Endothelial cell of hepatic sinusoid (primary cell): ENCODE data around the gene ELMO1.

Experiments used
- in situ Hi-C: cut with HindIII; loops from 2 replicates; pipeline ENCODE4 v1.10.0; 2017; ENCODE audit warnings: low sequenced_read_pairs

Gene ELMO1

DNA sequence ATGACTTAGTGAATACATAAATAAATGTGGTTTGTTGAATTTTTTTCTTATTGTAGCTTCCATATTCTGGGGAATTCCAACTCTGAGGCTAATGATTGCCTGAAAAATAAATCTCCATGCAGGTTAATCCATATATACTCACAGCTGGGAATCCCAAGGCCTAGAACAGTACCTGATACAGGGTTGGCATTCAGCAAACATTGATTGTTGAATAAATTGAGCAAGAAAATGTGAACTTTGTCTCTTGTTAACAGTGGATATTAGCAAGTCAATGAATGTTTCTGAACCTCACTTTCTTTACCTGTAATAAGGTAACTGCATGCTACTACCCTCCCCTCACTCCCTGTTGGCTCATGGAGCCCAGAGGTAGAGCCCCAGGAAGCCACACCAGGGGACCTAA lies 470.8 kb downstream of the ELMO1 start:
- in situ Hi-C loops, result loop anchor here (25.0 kb wide), 1 partner anchor 209 kb away; no protein-coding TSS in a partner anchor

DNA sequence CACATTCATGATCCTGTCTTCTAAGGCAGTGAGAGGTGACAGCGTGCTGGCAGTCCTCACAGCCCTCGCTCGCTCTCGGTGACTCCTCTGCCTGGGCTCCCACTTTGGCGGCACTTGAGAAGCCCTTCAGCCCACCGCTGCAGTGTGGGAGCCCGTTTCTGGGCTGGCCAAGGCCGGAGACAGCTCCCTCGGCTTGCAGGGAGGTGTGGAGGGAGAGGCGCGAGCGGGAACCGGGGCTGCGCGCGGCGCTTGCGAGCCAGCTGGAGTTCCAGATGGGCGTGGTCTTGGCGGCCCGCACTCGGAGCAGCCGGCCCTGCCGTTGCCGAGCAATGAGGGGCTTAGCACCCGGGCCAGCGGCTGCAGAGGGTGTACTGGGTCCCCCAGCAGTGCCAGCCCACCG lies 475.1 kb downstream of the ELMO1 start:
- in situ Hi-C loops, result loop anchor here (25.0 kb wide), 1 partner anchor 486 kb away; no protein-coding TSS in a partner anchor

DNA sequence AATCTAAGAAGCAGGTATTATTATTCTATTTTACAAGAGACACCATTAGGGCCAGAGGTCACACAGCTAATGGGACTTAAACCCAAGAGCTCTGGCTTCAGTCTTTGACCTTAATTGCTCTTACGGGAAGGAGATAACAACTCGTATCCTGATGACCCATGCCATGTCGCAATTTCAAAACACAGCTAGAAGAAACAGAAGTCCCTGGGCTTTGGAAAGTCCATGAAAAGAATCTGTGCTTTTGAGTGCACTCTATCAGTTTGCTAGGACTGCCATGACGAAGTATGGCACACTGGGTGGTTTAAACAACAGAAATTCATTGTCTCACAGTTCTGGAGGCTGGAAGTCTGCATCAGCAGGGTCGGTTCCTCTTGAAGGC lies 476.5 kb downstream of the ELMO1 start:
- in situ Hi-C loops, result loop anchor here (25.0 kb wide), 1 partner anchor 485 kb away; no protein-coding TSS in a partner anchor

DNA sequence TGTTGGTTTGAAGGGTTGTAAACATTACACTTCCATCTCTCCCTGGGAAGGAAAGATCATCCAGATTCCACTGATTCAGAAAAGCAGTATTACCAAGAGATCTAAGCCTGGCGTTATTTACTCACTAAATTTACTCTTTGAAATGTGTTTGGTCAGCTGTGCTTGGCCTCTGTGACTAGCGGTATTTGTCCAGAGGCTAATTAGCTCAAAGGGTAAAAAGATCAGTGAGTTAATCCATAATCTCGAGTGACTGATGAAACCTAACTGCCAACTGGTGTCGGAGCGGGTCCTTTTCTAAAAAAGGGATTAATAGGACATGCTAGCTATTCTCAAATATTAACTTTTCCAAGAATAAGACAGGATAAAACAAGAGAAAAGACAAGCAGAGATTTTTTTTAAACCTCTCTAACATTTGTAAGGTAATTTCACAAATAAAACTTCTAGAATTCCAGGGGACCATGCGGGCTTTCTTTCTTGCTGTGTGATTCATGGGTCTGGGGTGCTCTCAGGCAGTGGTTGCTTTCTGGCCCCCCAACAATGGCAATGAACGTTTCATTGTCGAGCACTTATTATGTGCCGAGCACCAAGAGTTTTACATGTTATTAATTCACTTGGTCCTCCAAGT lies 477.0 kb downstream of the ELMO1 start:
- in situ Hi-C loops, result loop anchor here (25.0 kb wide), 1 partner anchor 484 kb away; no protein-coding TSS in a partner anchor

DNA sequence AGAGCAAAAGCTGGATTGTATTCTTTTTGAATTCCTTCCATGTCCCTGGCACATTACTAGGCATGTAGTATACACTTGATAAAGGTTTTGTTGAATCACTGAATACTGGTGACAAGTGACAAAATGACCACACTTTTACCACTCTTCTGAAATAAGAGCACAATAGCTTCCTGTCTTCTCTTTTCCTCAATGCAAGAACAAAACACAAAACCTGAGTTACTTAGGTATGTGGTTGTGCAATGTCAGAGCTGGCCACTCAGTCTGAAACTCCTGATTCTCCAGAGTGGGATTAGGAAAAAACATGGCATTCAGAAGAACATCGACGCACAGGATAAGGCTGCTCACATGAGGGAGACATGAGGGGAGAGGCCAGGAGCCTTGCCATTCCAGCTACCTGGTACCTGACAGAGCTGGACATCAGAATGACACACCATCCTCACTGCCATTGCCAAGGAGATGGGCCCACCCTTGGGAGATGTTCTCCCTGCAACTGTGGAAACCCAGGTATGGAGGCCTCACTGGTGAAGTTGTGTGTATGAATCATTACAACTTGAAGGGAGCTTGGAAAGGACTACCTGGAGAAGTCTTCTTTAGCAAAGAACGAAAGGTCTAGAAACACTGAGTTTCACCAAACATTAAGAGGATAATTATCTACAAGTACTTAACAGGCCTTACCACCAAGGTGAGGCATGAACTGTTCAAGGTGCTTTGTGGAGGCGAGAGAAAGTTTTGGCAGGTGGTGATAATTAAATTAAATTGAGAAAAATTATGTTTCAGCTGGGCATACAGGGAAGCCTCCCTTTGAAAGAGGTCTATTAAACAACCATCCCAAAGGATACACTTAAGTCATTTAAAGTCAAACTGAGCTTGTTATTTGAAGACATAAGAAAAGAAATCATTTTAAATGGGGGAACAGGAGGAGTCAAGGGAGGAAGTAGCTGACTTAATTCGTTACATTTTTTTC lies 477.8 kb downstream of the ELMO1 start:
- in situ Hi-C loops, result loop anchor here (25.0 kb wide), 1 partner anchor 484 kb away; no protein-coding TSS in a partner anchor

DNA sequence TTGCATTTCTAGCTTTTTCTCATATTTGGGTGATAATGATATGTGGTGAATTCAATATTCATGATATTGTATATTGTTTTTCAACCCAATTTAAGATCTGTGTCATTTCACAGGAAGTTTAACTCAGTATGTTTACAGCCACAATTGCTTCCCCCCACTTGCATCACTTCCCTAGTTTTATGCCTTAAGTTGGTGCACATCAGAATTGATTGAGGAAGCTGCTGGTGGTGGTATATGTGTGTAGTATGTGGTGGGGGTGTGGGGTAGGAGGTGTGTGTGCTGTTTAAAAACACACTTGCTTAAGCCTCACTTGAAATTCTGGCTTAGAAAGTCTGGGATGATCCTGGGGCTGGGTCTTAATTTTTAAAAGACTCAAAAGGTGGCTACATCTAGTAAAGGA lies 479.3 kb downstream of the ELMO1 start:
- in situ Hi-C loops, result loop anchor here (25.0 kb wide), 1 partner anchor 482 kb away; no protein-coding TSS in a partner anchor

DNA sequence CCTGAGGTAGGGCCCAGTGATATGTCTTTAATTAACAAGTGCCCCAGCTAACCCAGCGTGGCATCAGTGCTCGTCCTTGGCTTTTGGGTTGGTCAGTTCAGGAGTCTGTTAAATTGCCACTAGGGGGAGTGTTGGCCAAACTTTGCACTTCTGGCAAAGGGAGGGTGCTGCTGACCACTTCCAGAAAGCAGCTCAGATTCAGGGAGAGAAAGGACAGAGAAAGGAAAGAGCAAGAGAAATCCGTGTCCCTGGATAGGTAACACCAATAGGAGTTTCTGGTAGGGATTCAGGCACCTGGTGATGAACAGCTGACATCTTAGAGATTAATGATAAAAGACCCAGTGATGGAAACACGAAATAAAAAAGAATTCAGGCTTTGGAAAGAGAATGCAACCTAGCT lies 481.3 kb downstream of the ELMO1 start:
- in situ Hi-C loops, result loop anchor here (25.0 kb wide), 1 partner anchor 480 kb away; no protein-coding TSS in a partner anchor

DNA sequence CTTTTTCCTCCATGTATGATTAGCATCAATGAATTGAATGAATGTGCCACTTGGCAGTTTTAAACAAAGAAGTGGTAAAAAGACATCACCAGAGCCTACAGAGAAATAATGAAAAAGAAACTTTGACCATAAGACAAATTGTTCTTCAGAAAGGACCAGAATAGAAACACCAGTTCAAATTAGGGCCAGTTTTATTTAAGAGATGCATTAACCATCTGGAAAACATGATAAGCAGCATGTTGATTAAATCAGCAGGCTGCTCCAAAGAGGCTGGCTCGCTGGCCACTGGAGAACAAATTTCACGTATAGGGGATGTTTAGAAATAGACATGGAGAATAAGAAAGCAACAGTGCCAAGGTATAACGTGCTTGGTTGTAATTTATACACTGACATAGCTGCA lies 482.0 kb downstream of the ELMO1 start:
- in situ Hi-C loops, result loop anchor here (25.0 kb wide), 1 partner anchor 479 kb away; no protein-coding TSS in a partner anchor

DNA sequence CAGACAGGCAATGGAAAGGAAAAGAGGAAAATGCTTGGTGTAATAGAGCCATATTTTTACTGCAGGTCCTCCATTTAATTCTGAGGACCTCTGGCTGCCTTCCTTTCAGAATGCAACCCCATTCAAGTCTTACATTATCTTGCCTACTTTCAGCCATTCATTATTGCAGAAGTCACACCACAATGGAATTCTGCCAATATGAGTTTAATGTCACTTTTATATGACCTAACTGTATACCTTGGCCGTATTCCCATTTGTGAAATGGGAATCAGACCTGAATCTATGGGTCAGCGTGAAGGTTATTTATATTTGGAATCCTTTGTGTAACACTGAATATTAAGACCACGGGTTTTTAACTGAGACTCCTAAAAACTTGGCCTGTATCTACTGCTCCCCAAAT lies 482.6 kb downstream of the ELMO1 start:
- in situ Hi-C loops, result loop anchor here (25.0 kb wide), 1 partner anchor 479 kb away; no protein-coding TSS in a partner anchor

DNA sequence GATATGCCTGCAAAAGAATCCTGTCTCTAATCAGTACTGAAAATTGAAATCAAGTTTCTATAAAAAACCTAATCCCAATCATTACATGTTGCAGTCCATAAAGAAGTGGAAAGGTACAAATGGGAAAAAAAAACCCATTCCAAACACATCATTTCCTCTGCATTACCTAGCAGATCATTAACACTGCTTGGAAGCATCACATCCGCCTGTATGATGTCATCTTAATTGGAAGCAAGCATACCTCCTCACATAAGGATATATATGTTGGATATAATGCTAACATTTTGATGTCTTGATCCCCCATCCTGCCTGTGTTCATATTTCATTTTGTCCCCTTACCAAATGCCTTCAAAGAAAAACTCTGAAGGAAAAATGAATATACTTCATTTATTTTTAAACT lies 483.0 kb downstream of the ELMO1 start:
- in situ Hi-C loops, result loop anchor here (25.0 kb wide), 1 partner anchor 478 kb away; no protein-coding TSS in a partner anchor

DNA sequence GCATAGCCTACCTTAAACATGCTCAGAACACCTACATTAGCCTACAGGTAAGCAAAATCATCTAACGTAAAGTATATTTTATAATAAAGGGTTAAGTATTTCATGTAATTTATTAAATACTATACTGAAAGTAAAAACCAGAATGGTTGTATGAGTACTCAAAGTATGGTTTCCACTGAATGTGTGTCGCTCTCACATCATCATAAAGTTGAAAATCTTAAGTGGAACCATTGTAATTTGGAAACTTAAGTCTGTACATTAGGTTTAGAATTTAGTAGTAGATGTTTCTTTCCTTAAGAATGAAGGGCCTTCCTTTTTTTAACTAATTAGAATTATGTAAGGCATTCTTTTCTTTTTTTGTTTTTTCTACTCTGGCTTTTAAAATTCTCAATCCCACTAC lies 484.4 kb downstream of the ELMO1 start:
- in situ Hi-C loops, result loop anchor here (25.0 kb wide), 1 partner anchor 477 kb away; no protein-coding TSS in a partner anchor

DNA sequence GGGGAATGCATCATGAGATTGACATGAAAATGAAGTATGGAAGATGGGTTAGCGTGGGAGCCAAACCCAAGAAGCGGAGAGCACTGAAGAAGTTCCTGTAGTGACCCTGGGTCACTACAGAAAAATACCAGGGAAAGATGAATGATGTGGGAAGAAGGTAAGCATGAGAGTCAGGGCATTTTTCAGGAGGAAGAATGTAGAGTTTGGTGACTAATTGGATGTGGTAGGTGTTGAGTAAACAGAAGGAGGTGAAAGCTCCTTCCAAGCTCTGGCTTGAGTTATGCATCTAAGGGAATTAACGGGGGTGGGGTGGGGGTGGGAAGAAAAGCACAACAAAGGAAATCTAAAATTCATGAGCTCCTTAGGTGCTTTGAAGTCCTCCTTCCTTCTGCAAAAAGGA lies 486.3 kb downstream of the ELMO1 start:
- in situ Hi-C loops, result loop anchor here (25.0 kb wide), 1 partner anchor 475 kb away; no protein-coding TSS in a partner anchor

DNA sequence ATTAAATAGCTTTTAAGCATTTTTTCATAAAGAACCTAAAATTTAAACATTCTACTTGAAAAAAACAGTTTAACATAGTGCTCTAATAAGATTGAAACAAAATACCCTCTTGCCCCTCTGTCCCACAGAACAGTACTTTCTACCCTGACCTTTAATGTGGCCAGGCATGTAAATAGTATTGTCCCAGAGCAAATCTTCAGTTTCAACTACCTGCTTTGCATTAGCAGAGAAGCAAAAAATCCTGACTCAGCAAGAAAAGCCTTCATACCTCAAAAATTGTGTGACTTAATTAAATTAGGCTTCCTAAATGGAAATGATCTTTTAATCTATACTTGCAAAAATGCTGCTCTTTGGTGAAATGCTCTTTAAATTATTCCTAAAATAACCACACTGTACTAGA lies 487.0 kb downstream of the ELMO1 start:
- in situ Hi-C loops, result loop anchor here (25.0 kb wide), 1 partner anchor 474 kb away; no protein-coding TSS in a partner anchor

DNA sequence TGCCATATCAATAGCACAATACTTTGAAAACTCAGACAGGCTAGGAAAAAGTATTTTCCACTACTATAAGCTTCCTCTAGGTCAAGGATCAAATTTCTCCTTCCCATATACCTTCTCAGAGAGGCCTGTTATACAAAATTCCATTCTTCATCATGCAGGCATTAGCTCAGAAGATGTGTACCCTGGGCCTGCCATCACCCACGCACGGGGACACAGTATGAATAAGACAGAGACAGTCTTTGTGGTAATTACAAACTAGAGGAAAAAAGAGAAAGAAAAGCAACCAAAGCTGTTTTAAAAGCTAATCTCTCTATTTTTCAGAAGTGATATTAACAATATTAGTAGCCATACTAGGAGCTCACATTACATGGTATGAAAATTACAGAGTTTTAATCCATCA lies 487.6 kb downstream of the ELMO1 start:
- in situ Hi-C loops, result loop anchor here (25.0 kb wide), 1 partner anchor 474 kb away; no protein-coding TSS in a partner anchor

DNA sequence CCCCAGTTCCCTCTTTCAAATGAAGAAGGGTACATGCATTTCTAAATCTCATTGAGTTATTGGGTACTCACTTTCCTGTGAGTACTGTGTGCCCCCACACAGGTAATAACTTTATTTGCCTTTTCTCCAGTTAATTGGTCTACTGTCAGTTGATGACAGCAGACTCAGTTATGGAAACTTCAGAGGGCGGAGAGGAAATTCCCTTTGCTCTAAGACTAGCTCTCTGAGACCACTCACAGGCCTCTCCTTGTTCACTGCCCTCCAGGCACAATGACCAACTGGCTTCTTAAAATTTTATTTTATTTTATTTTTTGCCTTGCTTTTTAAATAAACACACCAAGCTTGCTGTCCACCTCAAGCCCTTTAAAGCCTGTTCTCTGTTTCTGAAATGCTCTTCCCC lies 488.6 kb downstream of the ELMO1 start:
- in situ Hi-C loops, result loop anchor here (25.0 kb wide), 1 partner anchor 473 kb away; no protein-coding TSS in a partner anchor

DNA sequence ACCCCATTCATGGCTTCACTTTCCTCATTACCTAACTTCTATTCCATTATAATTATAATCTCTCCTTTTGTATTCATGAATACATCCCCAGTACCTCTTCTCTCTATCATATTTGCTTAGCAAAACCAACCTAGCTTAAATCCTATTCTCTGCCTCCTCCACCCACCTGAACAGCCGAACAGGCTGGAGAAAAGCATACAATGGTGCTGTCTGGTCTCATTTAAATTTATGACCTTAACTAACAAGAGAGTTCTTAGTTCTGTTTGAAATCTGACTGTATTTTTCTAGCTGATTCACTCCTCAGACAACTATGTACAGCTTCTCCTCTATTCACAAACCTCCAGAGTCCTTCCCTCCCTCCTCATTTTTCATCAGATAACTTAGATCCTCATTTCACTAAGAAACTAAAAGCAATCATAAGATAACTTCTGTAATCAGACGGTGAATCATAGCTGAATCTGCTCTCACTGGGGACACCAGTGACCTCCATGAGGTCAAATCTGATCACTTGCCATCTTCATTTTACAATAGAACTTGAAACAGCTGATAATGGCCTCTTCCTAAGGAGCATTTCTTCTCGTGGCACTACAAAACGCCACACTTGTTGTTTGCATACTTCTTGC lies 490.4 kb downstream of the ELMO1 start:
- in situ Hi-C loops, result loop anchor here (25.0 kb wide), 1 partner anchor 471 kb away; no protein-coding TSS in a partner anchor

DNA sequence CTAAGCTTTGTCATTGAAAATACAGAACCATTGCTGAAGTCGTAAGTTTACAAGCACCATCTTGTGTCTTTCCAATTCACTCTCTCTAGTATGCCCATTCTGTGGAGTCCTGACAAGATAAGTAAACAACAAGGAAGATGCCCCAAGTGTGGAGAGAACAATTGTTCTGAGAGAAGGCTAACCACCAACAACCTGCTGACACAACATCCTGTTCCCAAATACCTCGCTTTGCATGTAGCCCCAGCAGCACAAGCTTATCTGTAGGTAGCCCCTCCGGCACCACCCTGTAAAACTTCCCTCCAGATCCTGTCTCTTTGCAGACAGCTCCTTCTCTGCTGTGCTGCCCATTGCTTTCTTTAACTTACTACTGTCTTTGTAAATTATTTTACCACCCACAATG lies 491.0 kb downstream of the ELMO1 start:
- in situ Hi-C loops, result loop anchor here (25.0 kb wide), 1 partner anchor 470 kb away; no protein-coding TSS in a partner anchor

DNA sequence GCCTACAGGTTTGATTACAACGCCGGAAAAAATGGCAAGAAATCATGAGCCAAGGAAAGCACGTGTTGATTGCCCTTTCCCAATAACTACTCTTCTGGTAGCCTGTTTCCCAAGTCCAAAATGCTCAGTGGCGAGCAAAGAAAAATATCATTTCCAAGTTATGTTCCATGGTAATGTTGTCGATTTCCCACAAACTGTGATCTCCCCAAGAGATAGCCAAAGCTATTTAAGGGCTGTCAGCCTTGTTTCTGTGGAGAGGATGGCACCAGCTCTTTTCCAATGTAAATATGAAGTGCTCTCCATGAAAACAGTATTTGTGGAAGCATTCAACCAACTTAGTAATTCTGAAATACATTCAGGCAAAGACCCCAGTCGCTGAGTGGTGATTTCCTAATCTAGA lies 491.9 kb downstream of the ELMO1 start:
- in situ Hi-C loops, result loop anchor here (25.0 kb wide), 1 partner anchor 470 kb away; no protein-coding TSS in a partner anchor

DNA sequence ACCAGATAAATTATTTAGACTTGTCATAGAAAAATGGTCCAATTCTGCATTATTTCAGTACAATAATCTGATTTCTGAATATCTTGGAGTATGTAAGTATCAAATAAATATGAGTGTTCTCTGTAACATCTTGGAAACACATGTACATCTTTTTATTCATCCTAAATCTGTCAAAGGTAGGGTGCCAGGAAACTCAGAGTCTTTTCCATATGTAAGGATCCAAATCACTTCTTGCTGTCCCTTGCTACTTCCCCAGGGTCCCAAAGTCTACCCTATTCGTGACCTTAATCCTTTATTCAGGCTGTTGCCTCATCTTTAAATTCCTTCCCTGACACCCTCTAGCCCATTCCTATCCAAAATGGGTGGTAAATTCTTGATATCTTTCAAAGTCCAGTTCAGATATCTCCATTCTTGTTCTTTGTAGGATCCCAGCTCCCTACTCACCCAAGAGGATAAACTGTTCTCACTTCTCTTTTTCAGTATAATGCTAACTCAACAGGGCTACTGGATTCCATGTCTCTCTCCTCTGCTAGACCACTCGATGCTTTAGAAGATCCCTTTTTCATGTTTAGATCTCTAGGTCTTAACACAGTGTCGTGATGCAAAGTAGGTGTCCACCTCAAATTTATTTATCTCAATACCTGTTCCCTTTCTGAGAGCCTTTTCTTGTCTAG lies 493.1 kb downstream of the ELMO1 start:
- in situ Hi-C loops, result loop anchor here (25.0 kb wide), 1 partner anchor 468 kb away; no protein-coding TSS in a partner anchor

DNA sequence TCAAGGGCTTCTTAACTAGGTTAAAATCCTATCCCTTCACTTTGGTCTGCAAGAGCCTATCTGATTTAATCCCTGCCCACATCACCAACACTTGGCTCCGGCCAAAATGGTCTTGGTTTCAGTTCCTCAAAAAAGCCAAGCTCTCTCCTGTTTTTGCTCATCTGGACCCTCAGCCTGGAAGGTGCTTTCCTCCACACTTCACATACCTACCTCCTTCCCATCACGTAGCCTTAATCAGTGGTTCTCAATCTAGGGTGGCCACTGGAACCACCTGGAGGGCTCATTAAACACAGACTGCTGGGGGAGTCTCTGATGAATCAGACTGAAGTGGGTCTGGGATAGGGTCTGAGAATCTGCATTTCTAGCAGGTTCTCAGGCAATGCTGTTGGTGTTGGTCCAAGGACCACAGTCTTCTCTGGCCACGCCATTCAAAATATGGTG lies 497.4 kb downstream of the ELMO1 start:
- in situ Hi-C loops, result loop anchor here (25.0 kb wide), 1 partner anchor 464 kb away; no protein-coding TSS in a partner anchor
